Epidermal melanocyte (primary cell): ENCODE results near the gene C4orf51.

ENCODE experiments used
- DNase-seq: peaks from one replicate; pipeline ENCODE4 v3.0.0; 2011; ENCODE audit warnings: low spot score; ENCODE audit not compliant: insufficient read length

C4orf51 gene

DNA sequence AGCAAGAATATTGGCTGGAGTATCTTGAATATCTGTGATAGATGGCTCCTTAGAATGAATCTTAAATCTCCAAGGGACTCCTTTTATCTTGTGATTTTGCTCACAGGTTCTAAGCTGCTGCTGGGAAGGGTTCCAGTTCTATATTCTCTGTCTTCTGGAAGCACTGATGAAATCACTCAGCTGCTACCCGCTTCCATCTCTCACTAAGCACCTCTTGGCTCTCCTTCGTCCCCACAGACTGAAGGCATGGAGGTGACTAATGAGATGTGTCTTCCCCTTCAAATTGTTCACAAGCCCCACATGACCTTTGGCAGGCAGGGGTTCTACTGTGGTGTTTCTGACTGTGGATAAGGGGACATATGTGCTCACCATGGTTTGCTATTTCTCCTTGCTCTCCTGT lies 75.9 kb downstream of the C4orf51 start:
- no peak for DNase-seq

DNA sequence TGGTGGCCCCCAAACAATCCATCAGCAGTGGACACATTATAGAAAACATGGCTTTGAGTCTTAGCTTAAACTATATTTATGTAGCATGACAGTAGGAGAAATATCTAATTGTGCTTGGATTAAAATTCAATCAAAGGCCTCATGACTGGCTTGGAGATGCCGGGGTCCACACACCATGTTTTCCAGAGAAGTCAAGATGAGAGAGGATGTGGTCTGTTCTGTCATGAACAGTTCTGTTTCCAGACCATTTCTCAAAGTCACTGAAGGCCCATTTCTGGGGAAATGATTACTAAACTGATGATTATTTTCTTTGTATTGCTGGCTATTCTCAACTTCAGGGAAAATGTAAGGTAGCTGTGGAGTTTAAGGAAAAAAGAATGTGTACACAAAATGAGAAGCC lies 76.3 kb downstream of the C4orf51 start:
- no peak for DNase-seq

DNA sequence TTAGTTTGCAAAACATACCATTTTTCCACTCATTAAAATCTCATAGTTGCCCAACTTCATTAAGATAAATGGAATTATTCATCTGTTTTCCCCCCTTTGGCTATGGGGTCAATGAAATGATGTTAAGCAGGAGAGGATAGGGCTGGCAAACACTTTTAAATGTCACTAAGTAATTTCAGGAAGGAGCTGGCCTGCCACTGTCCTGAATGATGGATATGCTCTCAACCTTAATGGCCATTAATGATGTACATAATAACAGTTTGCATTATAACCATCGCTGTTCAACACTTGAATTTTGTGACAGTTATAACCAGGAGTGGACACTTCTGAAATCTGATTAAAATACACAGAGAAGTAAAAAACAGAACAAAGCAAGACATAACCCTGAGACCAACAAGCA lies 77.2 kb downstream of the C4orf51 start:
- DNase-seq = no peak

DNA sequence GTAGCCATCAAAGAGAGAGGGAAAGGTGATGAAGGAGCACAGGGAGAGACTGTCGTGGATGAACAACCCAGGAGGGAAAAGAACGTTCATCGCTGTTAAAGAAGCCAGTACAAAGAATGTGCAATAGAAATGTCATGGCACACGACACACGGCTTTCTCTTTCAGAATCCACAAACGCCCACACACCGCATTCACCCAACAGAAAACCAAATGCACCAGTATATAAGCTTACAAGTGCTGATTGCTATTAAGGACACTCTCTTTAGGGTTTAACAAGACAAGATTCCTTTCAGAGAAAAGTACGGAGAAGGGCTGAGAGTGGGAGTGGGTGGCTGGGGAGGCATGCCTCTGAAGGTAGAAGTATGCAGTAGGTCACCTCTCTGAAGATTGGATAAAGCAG lies 80.2 kb downstream of the C4orf51 start:
- DNase-seq = no peak

DNA sequence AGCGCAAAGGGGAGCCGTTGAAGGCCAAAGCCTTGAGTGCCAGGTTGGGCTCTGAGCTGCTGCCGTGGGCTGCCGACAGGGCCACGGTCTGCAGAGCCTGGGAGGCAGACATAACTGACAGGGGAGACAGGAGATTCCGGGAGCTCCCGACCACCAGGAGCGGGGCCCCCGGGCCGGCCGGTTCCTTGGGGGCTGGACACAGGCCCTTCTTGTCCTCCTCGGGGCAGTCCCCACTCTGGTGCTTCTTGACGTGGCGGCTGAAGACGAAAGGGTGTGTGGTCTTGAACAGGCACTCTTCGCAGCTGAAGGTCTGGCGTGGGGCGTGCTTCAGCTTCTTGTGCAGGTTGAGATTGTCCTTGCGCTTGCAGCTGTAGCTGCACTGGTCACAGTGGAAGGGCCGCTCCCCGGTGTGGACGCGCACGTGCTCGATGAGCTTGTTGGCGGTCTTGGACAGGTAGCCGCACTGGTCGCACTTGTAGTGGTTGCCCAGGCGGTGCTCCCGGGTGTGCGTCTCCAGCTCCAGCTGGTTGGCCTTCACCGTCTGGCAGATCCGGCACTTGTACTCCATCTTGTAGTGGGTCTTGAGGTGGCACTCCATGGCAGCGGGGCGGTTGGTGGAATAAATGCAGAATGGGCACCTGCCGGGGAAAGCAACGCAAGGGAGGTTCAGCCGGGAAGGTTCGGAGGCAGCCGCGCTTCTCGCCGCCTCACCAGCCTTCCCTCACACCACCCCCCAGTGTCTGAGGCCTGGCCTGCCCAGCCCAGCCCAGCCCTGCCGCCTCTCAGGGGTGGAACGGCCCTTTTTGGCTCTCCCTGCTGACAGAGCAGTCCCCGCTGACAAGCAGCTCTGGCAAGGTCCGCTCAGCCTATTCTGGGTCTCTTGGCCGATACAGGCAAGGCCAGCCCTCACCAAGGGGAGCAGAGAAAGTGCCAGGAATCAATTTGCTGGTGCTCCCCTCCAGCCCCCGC lies 81.3 kb downstream of the C4orf51 start:
- DNase-seq = no peak

DNA sequence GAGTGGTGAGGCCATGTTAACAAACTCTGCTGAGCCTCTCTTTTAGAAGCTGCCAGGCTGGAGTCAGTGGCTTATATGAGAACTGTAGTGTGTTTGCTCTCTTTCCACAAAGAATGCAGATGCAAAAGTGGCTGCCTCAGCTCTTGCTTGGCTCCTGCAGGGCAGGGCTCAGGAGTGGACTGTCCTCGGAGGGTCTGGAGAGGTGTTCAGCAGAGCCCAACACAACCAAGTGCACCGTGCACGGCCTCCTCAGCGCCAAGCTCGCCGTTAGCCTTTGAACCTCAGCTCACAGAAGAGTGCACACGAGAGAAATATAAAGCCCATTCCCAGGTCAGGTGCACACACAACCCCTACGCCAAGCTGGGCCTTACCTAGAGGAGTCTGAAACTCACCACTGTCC lies 82.8 kb downstream of the C4orf51 start:
- DNase-seq = no peak

DNA sequence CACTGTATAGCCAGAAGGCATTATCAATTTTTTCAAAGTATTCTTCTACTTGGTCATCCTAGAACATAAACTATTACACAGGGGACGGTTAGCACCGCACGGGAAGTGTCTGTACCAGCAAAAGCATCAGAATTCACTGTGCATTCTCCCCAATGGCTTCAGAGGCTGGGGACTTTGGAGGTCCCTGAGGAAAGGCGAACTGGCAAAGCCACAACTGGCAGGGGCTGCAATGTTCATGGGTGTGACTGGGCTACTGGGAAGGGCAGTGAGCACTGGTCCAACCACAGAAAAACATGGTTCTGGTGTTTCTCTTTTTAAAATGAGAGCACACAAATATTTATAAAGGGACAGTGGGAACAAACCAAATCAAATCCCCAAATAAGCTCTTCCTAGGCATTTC lies 83.5 kb downstream of the C4orf51 start:
- no peak for DNase-seq

DNA sequence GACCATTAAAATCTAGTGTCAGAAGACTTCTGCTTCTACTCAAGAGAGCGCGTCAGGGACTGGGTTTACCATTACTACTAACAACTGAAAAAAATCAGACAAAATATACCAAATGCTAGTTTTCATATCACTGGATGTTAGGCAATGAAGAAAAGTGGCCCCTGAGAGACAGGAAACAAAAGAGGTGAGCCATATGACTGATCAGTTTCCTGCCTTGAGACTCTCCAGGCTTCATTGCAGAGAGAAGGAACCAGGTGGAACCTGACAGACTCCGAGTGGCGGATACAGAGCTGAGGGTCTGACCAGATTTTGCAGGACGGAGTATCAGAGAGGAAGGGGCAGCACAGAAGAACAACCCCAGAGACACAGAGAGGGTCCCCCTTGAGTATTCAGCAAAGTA lies 86.3 kb downstream of the C4orf51 start:
- no peak for DNase-seq

DNA sequence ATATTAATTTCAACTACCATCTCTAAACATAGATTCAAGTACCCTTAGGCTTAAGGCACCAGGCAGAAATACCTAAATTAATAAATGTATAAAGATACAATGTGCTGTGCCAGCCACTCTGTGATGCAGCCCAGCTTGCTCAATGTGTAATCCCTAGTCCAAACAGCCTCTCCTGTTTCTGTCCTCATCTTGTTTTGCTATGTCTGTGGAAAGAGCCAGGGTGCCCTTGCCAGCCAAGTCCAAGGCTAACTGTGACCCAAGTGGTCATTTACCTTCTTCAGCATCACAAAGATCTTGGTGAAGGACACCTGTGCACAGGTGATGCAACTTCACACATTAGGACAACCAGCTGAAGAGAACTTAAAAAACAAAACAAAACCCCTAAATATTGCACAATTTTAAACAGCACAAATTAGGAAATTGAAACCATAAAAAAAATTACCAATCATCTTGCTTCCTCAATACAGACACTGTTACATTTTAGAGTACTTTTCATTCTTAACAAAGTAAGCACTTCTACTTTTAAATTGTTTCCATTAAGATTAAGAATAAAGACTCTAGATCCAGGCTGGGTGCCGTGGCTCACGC lies 89.6 kb downstream of the C4orf51 start:
- no peak for DNase-seq

DNA sequence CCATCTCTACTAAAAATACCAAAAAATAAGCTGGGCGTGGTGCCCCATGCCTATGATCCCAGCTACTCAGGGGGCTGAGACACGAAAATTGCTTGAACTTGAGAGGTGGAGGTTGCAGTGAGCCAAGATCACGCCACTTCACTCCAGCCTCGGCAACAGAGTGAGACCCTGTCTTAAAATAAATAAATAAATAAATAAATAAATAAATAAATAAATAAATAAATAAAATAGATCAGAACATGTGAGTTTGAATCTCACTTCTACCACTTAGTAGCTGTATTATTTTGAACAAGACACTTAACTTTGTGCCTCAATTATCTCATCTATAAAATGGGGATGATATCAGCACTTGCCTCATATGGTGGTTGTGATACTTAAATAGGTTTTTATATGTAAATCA lies 90.2 kb downstream of the C4orf51 start:
- DNase-seq = no peak

DNA sequence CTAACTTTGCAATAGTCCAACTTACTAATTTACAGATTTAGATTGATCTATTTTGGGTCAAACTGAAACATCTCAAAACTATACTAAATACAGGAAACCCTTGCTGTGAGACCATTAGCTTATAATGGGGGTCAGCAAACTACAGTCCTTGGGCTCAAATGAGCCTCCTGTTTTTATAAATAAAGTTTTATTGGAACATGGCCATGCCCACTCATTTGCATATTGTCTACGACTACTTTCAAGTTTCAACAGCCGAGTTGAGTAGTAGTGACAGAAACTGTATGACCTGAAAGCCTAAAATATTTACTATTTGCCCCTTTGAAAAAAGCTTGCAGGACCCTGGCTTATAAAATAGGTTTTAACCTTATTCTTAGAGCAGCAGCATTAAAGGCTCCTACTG lies 92.4 kb downstream of the C4orf51 start:
- no peak for DNase-seq

DNA sequence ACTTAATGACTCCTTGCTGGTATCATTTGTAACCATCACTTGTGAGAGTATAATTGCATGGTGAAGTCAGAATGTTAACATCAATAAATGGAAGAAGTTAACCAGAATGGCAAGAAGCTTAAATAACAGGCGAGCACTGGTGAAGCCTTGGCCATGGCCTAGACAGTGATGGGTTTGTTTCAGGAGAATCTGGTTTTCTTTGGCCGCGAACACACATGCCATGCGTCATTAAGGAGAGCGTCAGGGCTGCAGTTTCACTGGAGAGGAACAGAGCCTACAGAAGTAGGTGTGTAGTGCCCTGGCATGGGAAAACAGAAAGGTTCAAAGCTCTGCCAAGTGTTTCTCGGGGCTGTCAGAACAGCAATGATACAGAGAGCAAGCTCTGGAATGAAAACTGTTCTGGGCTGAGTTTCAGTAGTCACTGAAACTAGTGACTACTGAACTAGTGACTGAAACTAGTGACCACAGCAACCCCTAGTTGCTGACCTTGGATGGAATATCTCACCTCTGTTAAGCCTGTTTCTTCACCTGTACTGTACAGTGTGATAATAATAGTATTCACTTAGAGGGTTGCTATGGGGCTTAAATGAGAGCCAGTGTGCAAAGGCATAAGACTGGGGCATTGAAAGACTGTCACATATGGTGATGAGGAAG lies 93.8 kb downstream of the C4orf51 start:
- DNase-seq = no peak

DNA sequence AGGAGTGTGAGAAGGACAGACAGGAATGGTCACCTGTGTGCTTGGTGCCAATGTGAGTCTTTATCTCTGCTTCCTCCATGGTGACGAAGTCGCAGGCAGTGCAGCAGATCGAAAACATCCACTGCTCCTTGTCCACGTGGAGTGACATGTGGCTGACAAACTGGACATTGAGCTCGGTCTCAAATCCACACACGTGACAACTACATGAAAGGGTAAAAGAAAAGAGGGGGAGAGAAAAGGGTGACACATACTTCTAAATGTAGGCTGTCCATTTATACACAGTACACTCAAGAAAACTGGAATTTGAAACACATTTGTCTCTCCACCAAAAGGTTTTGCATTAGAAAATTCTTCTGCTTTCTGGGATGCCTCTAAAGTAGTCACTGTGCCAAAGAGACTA lies 94.5 kb downstream of the C4orf51 start:
- no peak for DNase-seq

DNA sequence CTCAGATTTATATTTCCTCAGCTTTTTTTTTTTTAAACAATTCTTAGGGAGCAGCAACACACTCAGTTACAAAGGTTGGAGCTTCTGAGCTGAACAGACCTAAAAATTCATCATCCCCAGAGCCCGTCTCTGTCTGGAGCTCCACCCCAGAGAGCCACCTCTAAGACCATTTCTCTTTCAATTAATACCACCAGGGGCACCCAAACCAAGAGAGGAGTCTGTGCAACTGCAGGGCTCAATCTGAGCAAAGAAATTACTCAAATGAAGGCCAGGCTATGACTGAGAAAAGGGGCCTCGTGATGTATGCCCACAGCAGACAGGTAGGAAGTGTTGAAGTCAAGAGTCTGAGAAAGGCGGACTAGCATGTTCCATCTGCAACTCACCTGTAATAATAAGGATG lies 95.5 kb downstream of the C4orf51 start:
- no peak for DNase-seq

DNA sequence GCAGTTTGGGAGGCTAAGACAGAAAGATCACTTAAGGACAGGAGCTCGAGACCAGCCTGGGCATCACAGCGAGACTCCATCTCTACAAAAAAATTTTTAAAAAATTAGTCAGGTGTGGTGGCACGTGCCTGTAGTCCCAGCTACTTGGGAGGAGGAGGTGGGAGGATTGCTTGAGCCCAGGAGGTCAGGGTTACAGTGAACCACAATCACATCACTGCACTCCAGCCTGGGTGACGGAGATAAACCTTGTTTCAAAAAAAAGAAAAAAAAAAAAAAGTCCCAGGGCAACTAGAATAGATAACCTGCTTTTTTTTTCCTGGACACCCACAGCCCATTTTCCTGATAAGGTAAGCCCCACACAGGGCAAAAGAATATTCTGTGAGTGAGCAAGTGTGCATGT lies 96.3 kb downstream of the C4orf51 start:
- DNase-seq = no peak

DNA sequence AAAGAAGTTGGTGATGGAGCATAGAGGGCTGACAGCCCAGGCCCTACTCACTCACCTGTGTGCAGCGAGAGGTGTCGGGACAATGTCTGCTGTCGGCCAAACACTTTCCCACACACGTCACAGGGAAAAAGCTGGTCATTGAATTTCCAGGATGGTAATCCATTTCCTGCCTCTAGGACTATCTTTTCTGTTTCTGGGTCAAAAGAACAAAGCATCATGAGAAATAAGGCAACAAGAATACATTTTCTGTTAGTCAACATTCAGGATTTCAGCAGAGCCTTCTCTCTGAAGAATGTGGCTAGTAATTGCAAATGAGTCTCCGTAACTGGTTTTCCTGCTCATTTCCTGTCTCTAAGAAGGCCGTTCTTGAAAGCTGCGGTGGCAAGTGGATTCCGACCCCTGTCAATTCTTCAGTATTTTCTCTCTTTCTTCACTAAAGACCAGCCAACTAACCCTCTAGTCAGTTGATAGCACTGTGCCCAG lies 99.4 kb downstream of the C4orf51 start:
- DNase-seq = no peak

DNA sequence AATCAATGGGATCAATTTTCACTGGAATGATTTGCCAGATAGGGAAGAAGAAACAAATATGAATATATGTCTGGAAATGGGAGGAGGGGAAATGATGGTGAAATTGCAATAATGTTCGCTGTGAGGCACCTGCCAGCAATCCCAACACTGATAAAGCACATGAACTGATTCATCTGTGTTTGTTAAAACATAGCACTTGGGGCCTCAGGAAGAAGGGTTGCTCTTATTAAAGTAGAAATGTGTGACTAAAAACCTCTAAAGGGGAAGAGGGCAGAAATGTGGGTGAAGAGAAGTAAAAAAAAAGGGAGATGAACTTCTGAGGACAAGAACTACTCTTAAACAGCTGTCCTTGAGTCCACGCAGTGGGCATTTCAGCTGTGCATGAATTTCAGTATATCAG lies 101.4 kb downstream of the C4orf51 start:
- DNase-seq = no peak
